NT2/D1 (cell line): ENCODE measurements around the gene OBSCN.

Experiments
- DNase-seq: peaks from one replicate; pipeline ENCODE4 v3.0.0-alpha.2; 2011; ENCODE audit warnings: low read depth, low spot score
- H3K27me3 ChIP-seq: 2 replicates; pipeline ENCODE4 v1.6.0; 2011; ENCODE audit warnings: mild to moderate bottlenecking; ENCODE audit not compliant: insufficient read length, insufficient read depth
- H3K36me3 ChIP-seq: 2 replicates; pipeline ENCODE4 v1.6.1; 2011; ENCODE audit warnings: mild to moderate bottlenecking, low read length, mixed read lengths; ENCODE audit not compliant: insufficient read depth, insufficient read length
- H3K4me1 ChIP-seq: 2 replicates; pipeline ENCODE4 v1.5.1; 2011; ENCODE audit not compliant: insufficient read depth, insufficient read length
- H3K4me3 ChIP-seq: 2 replicates; pipeline ENCODE4 v1.5.1; 2011; ENCODE audit warnings: low read depth; ENCODE audit not compliant: insufficient read length
- H3K9ac ChIP-seq: 2 replicates; pipeline ENCODE4 v1.6.0; 2011; ENCODE audit warnings: low read depth; ENCODE audit not compliant: insufficient read length
- H3K9me3 ChIP-seq: 2 replicates; pipeline ENCODE4 v1.5.1; 2011; ENCODE audit warnings: mild to moderate bottlenecking, low read length; ENCODE audit not compliant: insufficient read depth
- SUZ12 ChIP-seq: IDR thresholded peaks from 2 replicates; pipeline ENCODE4 v1.6.1; 2011; ENCODE audit not compliant: insufficient read length, insufficient read depth; ENCODE audit errors: extremely low read depth
- YY1 ChIP-seq: IDR thresholded peaks from 2 replicates; pipeline ENCODE4 v1.6.1; 2011; ENCODE audit not compliant: insufficient read length, insufficient read depth
- ZNF274 ChIP-seq: IDR thresholded peaks from 2 replicates; pipeline ENCODE4 v1.6.1; 2011; ENCODE audit warnings: mild to moderate bottlenecking, low read depth, low read length

Gene OBSCN

GRCh38 chr1:228358039-228358763, 150.4 kb downstream of the OBSCN start:
- no peaks in the 10 kb centered on the region for H3K36me3 ChIP-seq
- H3K4me1 ChIP-seq: peaks cover 16% of the 10 kb centered on the region
- DNase-seq: no peak
- no peak overlapping the region for H3K9ac ChIP-seq
- H3K9me3 ChIP-seq: peaks cover 12% of the 10 kb centered on the region
- H3K4me3 ChIP-seq: no peak overlapping the region
- no peak for TF ChIP-seq ZNF274
- TF ChIP-seq YY1: no peak
- TF ChIP-seq SUZ12: no peak
- H3K27me3 ChIP-seq: no peaks in the 10 kb centered on the region

- TF ChIP-seq ZNF274 (no peak), SUZ12 (no peak), YY1 (no peak)
- peaks cover 16% of the 10 kb centered on the region for H3K4me1 ChIP-seq
Observed at GRCh38 chr1:228358764-228359612, 151.1 kb downstream of the OBSCN start.

GRCh38 chr1:228359613-228360532, 152.0 kb downstream of the OBSCN start:
- H3K27me3 ChIP-seq: no peaks in the 10 kb centered on the region
- H3K36me3 ChIP-seq: no peaks in the 10 kb centered on the region
- H3K4me1 ChIP-seq: peaks cover 19% of the 10 kb centered on the region
- H3K9me3 ChIP-seq: peaks cover 12% of the 10 kb centered on the region
- H3K4me3 ChIP-seq: no peak overlapping the region
- TF ChIP-seq SUZ12: no peak
- TF ChIP-seq ZNF274: no peak
- TF ChIP-seq YY1: no peak
- DNase-seq: no peak
- H3K9ac ChIP-seq: no peak overlapping the region

More at GRCh38 chr1:228358764-228359612, 151.1 kb downstream of the OBSCN start:
- H3K9ac ChIP-seq: no peak overlapping the region
- no peaks in the 10 kb centered on the region for H3K27me3 ChIP-seq
- no peak for DNase-seq
- no peak overlapping the region for H3K4me3 ChIP-seq
- H3K9me3 ChIP-seq: peaks cover 12% of the 10 kb centered on the region
- no peaks in the 10 kb centered on the region for H3K36me3 ChIP-seq

GRCh38 chr1:228360533-228361313, 152.9 kb downstream of the OBSCN start:
- Histone ChIP-seq H3K9me3 (peaks cover 12% of the 10 kb centered on the region), H3K36me3 (no peaks in the 10 kb centered on the region), H3K9ac (no peak overlapping the region), H3K4me1 (peaks cover 19% of the 10 kb centered on the region), H3K4me3 (no peak overlapping the region), H3K27me3 (no peaks in the 10 kb centered on the region)
- no peak for DNase-seq
- TF ChIP-seq YY1 (no peak), SUZ12 (no peak), ZNF274 (no peak)

GRCh38 chr1:228361314-228362140, 153.7 kb downstream of the OBSCN start:
- Histone ChIP-seq H3K36me3 (no peaks in the 10 kb centered on the region), H3K27me3 (no peaks in the 10 kb centered on the region), H3K9me3 (peaks cover 12% of the 10 kb centered on the region), H3K4me3 (no peak overlapping the region), H3K9ac (no peak overlapping the region), H3K4me1 (peaks cover 19% of the 10 kb centered on the region)
- no peak for TF ChIP-seq ZNF274
- no peak for TF ChIP-seq SUZ12
- TF ChIP-seq YY1: no peak
- DNase-seq: no peak
